Breast epithelium (tissue), 3 donors: ENCODE results near the gene SLC38A10.

ENCODE experiments used
- CTCF ChIP-seq, 3 donors: fragments of 450-650 bp; IDR thresholded peaks; one replicate each; pipeline ENCODE4 v1.5.1; 2016 to 2017; ENCODE audit warnings: antibody characterized with exemption in 3 of 3, mild to moderate bottlenecking in 3 of 3, moderate library complexity in 3 of 3
- POLR2A ChIP-seq: fragments of 450-650 bp; IDR thresholded peaks from one replicate; pipeline ENCODE4 v1.6.1; 2016; ENCODE audit warnings: antibody characterized with exemption, mild to moderate bottlenecking, moderate library complexity
- POLR2AphosphoS5 ChIP-seq, 3 donors: sonication (generic); formaldehyde crosslinking; IDR thresholded peaks; one replicate each; pipeline ENCODE4 v1.6.1; 2017; ENCODE audit warnings: antibody characterized with exemption in 3 of 3

- TF ChIP-seq CTCF (IDR thresholded peaks at IDR 0.05) (no peak), POLR2AphosphoS5 (IDR thresholded peaks at IDR 0.05) (no peak), POLR2A (no peak)
Measured at GRCh38 chr17:81204578-81204977, 90.5 kb downstream of the SLC38A10 start.
